Right ventricle myocardium inferior (tissue), 1 donor: ENCODE measurements around the gene KCNK1. TPM values are rescaled to one million over a fixed set of nuclear protein-coding genes. Genes with fewer than 3 reads are reported as not detected.

ENCODE experiments used
- ATAC-seq: fragments of 200-7000 bp; cut with Tn5 transposase; one replicate; pipeline ENCODE4 v1.9.1; 2020; ENCODE audit warnings: mild to moderate bottlenecking, moderate library complexity
- DNase-seq: peaks from one replicate; pipeline ENCODE4 v3.0.0; 2021; ENCODE audit errors: missing footprints
- intact Hi-C: fragments of 100-400 bp; cut with DNase I; formaldehyde crosslinking; loops from one replicate; pipeline ENCODE4 v1.11.0; 2022
- long read RNA-seq: library from polyadenylated mRNA; unstranded; transcript quantifications from one replicate; pipeline ENCODE4 v2.0.0, GENCODE V29; 2021
- total RNA-seq: library from RNA; stranded (reverse); fragmentation: NEBNext Ultra II Directional; extraction: Animal tissue kit (Norgen Biotek cat#: 25700); gene quantifications from one replicate; pipeline ENCODE4 v1.2.1, GENCODE V29; 2021
- donor health status: DM: no; HTN: yes; CAD: no; lungs with severe emphysema.

Gene KCNK1
- total RNA-seq, result 25.4 TPM
- long read RNA-seq, transcript KCNK1-202 (3 exons, 2,161 nt), result major isoform, 20 of 20 reads
- long read RNA-seq, partial matches to known transcripts, result 0 of 20 reads
- long read RNA-seq, other reads (novel, unspliced or antisense), result 0 of 20 reads

DNA sequence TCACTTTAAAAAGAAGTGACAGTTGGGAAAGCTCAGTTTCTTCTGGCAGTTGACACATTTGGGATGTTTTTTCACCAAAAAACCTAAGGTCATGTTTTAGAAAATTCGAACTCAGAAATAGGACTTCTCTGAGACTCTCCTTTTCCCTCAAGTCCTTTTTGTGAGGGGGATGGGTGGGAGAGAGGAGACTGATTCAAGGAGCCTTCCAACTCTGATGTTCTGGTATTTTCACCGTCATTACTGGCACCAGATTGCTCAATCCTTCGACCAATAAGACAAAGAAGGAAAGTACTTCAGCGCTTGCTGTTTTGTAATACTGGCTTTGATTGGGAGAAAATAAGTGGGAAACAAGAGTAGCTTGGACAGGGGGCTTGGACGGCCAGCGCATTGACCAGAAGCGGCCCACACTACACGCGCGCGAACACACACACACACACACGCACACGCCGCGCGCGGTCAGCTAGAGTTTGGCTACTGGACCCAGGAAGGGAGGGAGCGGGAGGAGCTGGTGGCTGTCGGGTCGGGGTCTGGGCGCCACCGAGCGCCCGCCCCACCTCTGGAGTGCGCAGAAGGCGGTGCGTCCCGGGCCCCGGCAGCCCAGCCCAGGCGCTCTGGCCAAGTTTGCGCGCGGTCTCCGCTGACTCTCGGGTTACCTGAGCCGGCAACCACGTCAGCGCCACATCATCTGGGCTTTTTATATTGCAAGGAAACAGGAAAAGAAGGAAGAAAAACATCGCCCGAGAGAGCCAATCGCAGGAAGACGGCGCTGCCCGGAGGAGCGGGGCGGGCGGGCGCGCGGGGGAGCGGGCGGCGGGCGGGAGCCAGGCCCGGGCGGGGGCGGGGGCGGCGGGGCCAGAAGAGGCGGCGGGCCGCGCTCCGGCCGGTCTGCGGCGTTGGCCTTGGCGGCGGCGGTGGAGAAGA is at the start of gene KCNK1:
Gene KCNK1 (plus strand): TSS at position 855 of the 921 bp plus-strand sequence. CDS start 66 bp downstream, at position 921.
- ATAC-seq (peak; percentile 89), DNase-seq (peak; percentile 69)
- intact Hi-C loops, result loop anchor here (10.0 kb wide), 1 partner anchor 181 kb away; no protein-coding TSS in a partner anchor

DNA sequence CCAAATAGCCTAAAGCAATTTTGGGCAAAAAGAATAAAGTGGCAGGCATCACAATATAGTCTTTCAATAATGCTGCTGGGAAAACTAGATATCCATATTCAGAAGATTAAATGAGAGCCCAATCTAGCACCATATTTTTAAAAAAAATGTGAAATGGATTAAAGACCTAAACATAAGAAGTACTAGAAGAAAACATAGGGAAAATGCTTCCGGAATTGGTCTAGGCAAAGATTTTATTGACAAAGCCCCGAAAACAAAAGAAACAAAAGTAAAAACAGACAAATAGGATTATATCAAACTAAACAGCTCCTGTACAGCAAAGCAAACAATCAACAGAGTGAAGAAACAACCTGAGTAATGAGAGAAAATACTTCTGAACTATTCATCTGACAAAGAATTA is 48.6 kb upstream of the KCNK1 start:
- intact Hi-C loops, result no loop called here
- ATAC-seq, result no peak
- DNase-seq, result no peak

DNA sequence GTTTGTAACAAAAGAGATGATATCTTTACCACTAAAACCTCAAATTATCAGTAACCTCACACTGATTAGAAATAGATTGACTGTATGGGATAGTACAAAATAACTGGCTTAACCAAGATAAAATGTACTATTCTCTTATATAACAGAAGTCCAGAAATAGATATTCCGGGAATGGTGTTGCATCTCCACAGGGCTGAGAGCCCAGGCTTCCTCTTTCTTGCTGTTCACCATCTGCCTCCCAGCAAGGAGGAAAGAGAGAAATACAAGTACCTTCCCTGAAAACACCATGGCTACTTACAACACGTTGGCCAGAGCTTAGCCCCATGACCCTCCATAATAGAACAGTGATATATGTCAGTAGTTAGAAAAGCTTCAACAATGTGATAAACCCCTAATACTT is 47.0 kb upstream of the KCNK1 start:
- DNase-seq (no peak), ATAC-seq (no peak)
- intact Hi-C loops, result no loop called here

DNA sequence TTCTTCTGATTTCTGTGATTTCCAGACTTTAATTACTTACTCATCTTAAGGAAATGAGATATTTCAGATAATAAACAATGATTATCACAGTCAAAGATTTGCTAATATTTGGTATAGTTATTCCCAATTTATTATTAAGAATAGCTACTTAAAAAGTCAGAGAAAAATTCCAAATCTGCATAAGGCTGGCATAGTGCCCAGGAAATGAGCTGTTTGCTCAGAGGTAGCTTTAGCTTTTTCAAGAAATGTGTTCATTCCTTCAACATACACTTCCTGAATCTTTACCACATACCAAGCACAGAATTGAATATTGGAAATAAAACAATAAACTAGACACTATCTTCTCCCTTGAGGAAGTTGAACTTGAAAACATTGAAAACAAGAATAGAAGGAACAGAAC is 44.3 kb upstream of the KCNK1 start:
- intact Hi-C loops, result no loop called here
- ATAC-seq, result no peak

DNA sequence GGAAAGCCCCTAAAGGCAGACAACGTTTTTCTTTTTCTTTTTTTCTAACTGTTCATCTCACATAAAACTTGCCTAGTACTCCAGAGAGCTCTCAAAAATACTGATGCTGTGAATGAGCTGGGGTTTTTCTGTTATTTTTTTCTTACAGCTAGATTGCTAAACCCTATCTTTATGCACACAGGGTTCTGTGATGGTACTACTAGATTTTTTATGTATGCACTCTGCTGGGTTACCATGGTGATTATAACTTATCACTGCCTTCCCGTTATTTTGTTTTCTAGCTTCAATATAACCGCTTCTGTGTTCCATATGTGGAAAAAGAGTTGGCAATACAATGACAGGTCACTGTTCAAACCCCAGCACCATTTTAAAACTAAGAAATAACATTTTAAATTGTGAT is 43.7 kb upstream of the KCNK1 start:
- DNase-seq (no peak), ATAC-seq (no peak)
- intact Hi-C loops, result no loop called here

More for the DNA sequence above, 44.3 kb upstream of the KCNK1 start:
- DNase-seq, result no peak

DNA sequence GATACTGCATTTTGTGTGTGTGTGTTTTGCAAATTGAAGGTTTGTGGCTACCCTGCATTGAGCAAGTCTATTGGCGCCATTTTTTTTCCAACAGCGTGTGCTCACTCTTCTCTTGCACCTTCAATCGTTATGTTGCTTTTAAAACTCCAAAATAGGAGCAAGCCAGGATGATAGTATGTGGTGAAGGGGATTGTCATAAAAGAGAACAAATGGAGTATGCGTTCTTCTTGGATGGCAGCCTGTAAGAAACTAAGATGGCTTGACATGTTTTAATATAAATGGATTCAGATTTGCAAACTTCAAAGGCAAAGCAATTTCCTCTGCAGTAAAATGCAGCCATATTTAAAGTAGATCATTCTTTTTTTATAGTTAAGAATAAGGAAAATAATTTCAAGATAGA is 43.2 kb upstream of the KCNK1 start:
- intact Hi-C loops, result no loop called here
- ATAC-seq, result no peak
- DNase-seq, result no peak

DNA sequence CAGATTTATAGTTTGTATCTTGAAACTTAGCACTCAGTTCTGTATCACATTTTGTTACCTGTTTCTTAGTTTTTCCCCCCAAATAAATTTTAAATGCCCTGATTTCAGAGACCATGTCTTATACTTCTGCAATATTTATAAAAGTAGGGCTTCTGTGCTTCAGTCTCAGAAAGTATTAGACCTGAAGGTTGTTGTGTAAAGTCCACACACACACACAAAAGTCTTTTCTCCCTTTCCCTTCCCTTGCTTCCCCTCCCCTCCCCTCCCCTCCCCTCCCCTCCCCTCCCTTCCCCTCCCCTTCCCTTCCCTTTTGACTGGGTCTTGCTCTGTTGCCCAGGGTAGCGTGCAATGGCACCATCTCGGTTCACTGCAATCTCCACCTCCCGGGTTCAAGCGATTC is 41.0 kb upstream of the KCNK1 start:
- ATAC-seq, result no peak
- DNase-seq, result no peak
- intact Hi-C loops, result no loop called here

DNA sequence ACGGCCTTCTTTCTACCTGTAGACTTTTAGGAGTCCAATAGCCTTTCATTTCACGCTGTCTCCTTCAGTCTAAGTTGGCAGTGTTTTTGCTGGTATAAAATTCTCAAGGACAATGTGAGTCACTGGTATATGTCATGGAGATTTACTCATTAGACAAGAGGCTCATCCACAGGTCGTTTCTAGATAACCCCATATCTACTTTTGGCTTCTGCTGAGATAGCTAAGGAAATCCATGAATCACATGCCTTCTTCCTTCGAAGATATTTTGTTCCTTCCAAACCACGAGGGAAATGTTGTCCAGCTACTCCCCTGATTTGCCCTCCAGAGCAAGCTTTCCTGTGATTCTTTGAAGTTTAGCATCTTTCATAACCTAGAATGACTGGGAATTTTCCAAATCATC is 38.5 kb upstream of the KCNK1 start:
- intact Hi-C loops, result no loop called here
- no peak for DNase-seq
- ATAC-seq, result no peak

DNA sequence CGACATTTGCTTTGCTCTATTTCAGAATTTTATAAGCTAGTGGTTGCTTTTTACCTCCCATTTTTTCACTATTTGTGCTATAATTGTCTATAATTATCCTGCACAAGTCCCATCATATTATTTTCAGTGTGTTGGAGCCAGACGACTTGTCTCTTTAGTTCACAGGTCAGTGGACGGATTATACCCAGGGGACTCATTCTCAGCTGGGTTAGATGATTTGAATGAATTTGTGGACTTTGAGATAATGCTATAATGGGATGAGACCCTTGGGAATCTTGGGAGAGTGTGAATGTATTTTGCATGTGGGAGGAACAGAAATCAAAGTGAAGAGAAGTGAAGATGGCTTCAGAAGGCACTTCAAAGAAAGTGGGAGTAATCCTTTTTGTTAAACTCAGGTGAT is 31.5 kb upstream of the KCNK1 start:
- intact Hi-C loops, result no loop called here
- ATAC-seq (no peak), DNase-seq (no peak)

DNA sequence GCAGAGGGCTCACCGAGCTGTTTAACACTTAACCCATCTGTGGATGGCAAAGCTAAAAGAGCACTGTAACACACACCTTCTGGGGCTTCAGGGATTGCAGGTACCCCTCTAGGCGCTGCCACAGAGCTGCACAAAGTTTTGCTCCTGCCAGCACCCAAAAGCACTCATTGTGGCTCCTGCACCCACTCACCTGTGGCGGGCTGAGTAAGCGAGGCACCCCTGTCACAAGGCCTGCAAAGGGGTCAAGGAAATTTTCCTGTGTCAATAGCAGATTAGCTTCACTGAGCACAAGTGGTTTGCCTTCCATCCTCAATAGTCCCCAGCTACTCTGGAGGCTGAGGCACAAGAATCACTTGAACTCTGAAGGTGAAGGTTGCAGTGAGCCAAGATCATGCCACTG is 29.5 kb upstream of the KCNK1 start:
- intact Hi-C loops, result no loop called here
- ATAC-seq, result no peak
- DNase-seq, result no peak

DNA sequence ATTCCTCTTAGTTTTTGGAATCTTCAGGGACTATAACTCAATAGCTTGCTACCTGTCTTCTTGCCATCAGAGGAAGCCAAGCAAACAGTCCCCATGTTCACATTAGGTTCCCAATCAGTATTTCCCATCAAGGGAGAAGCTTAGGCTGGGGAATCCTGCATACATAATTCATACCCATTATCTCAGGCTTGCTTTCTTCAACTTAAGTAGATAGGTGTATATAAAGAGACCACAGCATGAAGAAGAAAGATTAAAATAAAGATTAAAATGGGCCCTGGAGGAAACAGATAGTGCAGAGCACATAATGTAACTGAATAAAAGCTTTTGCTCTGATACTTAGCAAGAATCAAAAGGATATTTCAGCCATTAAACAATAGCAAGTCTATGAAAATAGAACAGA is 29.0 kb upstream of the KCNK1 start:
- DNase-seq, result no peak
- ATAC-seq, result no peak
- intact Hi-C loops, result no loop called here

DNA sequence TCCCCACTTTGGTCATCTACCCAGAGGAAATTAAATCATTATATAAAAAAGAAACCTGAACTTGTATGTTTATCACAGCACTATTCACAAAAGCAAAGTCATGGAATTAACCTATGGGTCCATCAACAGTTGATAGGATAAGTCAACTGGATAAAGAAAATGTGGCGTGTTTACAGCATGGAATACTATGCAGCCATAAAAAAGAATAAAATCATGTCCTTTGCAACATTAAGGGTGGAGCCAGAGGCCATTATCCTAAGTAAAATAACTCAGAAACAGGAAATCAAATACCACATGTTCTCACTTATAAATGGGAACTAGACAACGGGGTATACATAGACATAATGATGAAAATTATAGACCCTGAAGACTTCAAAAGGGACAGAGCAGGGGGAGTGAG is 27.6 kb upstream of the KCNK1 start:
- intact Hi-C loops, result no loop called here
- DNase-seq, result no peak
- ATAC-seq, result no peak

DNA sequence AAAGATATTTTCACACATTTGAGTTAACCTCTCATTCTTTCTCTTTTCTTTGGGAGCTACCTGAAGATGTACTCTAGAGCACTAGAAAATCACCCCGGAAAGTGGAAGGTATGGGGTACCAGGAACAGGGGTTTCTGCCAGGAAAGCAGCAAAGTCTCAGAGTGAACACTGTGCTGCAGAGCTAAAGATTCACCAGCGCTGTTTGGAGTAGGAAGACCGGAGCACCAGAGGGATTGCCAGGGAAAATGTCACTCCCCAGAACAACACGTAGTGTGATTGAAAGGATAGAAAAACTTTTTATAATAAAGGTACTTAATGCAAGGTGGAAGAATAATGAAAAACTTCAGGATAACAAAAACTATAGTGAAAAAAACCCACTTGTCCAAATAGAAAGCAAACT is 26.7 kb upstream of the KCNK1 start:
- intact Hi-C loops, result no loop called here
- no peak for ATAC-seq
- no peak for DNase-seq

DNA sequence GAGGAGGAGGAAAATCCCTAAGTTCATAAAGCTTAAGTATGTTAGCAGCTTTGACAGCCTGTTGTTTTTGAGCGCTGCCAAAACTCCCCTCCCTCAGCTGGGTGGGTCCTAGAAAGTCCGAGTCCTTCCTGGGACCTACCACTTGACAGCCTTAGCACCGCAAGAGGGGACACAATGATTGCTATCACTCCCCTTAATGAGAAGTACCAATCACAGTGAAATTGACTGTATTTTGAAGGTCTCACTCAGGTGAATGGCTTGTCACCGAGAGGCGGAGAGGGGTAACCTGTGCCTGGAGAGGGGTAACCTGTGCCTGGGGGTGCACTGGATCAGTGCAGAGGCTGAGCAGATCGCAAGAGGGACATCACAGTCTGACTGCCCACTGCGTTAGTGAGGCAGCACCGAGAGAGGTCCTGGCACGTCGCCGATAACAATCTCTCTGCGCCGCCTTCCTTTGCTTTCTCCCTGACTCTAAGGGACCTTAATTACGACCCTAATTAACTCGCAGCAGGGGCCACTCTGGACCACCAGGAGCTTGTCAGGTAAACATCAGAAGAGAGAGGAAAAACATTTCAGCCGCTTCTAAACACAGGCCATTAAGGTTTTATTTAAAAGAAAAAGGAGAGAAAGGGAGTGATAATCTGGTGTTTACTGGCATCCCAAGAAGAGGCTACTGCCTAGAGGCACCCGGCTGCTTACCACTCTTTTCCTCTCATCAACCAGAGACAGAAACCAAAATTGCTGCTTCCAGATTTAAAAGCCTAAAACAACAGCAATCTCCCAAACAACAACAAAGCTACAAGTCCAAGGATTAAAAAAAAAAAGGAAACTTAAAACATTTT is 25.7 kb upstream of the KCNK1 start:
- intact Hi-C loops, result no loop called here
- no peak for DNase-seq
- no peak for ATAC-seq

DNA sequence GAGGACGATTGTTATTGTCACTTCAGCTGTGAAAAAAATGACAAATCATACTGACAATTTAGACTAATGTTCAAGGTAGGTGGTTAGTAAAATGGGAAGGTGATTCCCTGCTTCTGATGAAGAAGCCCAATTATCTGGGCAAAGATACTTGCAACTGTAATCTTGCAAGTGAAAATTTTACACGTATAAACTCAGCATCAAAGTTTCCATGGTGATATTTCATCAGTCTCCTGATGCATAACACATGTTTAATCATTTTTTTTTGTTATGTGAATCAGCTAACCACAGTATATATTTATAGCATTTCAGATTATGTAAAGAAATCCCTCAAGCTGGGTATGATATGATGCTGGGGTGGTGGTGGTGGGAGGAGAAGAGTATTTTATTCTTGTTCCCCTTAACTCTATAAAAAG is 16.4 kb upstream of the KCNK1 start:
- intact Hi-C loops, result no loop called here
- DNase-seq (no peak), ATAC-seq (no peak)

DNA sequence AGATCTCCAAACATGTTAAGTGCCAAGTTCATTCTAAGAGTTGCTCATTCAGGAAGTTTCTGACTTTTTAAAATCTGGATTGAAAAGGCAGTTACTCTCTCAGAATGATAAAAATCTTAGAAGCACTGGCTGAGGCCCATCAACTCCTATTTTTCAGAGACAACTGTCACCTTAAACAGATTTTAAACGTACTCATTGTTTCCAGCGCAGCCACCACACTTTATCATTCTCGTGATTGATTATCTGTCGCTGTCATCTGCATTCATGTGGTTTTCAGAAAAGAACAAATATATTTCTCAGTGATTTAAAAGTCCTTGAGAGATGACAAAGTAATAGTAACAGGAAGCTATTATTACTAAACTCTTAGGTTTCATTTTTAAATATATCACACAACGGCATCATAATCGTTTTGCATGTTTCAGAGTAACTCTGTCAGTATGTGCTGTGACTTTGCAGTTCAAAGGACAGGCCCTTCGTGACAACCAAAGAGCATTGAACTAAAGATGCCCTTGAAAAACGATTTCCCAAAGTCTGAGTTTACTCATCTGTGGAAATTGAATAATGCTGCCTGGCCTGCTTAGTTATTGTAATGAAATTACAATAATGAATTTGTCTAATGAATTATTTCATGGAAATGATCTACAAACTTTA is 14.9 kb upstream of the KCNK1 start:
- intact Hi-C loops, result no loop called here
- DNase-seq (no peak), ATAC-seq (no peak)

DNA sequence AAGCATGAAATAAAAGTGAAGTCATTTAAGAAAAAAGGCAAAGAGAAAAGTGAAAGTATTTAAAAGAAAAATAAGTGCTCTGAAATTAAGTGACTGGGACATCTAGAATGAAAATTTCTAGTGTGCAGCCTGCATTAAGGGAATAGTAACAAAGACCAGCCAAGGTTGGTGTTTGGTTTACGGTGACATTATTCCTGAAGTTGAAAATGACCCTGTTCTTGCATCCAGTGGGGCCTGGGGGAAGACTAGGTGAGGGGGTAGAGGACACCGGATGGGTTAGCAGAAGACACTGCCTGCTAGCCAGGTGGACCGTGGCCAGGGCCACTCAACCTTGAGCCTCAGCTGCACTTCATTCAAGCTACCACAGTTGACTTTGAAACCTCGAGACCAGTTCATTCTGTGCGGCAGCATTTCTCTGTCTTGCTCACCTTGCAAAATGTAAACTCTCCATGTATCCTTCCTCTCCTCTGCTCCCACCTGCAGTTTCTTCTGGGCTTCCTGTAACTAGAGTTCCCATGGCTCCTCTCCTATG is 14.3 kb upstream of the KCNK1 start:
- DNase-seq, result no peak
- no peak for ATAC-seq
- intact Hi-C loops, result no loop called here

DNA sequence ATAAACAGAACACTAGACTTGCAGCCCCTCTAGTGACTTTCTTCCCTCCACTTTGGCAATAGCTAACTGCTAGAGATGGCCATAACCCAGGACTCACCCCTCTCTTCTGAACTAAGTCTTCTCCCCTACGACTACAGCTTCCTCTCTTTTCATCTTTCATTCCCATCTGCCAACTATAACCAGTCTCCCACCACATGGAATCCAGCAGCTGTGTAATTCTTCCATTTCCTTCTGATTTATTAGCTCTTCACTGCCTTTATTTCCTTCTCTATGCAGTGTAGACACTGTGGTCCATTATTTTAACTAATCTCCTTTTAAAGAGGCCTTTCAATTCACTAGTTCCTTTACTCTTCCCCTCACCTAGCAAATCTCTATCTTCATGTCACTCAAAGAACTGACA is 13.4 kb upstream of the KCNK1 start:
- DNase-seq (no peak), ATAC-seq (no peak)
- intact Hi-C loops, result no loop called here

DNA sequence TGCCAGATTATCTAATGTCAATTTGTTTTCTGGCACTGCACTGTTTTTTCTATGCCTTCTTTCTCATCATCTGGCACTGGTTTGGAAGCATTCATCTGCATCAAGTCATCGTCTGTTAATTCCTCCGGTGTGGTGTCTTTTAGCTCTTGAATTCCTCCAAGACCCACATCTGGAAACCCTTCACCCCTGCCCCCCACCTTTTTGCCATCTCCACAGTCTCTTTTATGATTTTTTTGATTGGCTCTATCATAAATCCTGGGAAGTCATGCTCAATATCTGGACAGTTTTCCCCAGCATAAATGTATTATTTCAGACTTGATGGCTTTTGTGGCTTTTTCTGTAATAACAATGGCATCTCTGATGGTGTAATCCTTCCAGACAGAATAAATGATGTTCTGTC is 10.4 kb upstream of the KCNK1 start:
- DNase-seq (no peak), ATAC-seq (no peak)
- intact Hi-C loops, result no loop called here
